DND-41 (cell line): ENCODE results near the gene TMEM42.
"Not testable (repeated sequence)": the region's sequence is repeated elsewhere in the genome, so short reads cannot be mapped to it uniquely, and the experiment has no call there.

Experiments used
- ATAC-seq: fragments of 200-7000 bp; cut with Tn5 transposase; 3 replicates; pipeline ENCODE4 v1.9.1; 2021; ENCODE audit warnings: low read depth; ENCODE audit not compliant: insufficient read depth
- DNase-seq: peaks from one replicate; pipeline ENCODE4 v3.0.0-alpha.2; 2020
- H2AFZ ChIP-seq: 2 replicates; pipeline ENCODE4 v1.6.0; 2012; ENCODE audit warnings: low read depth, low read length
- H3K27ac ChIP-seq: 2 replicates; pipeline ENCODE4 v1.5.1; 2012; ENCODE audit warnings: low read length, inconsistent platforms
- H3K27me3 ChIP-seq: fragments of 200-600 bp; sonication (generic); 2 replicates; pipeline ENCODE4 v1.6.0; 2012; ENCODE audit warnings: low read length, mild to moderate bottlenecking, inconsistent platforms; ENCODE audit not compliant: insufficient read depth, poor library complexity
- H3K36me3 ChIP-seq: 2 replicates; pipeline ENCODE4 v1.5.1; 2012; ENCODE audit warnings: low read length, inconsistent platforms; ENCODE audit not compliant: insufficient read depth
- H3K4me1 ChIP-seq: 2 replicates; pipeline ENCODE4 v1.5.1; 2012; ENCODE audit warnings: mild to moderate bottlenecking, low read length; ENCODE audit not compliant: insufficient read depth
- H3K4me2 ChIP-seq: 2 replicates; pipeline ENCODE4 v1.6.0; 2012; ENCODE audit warnings: mild to moderate bottlenecking, moderate library complexity, low read length, inconsistent platforms; ENCODE audit not compliant: insufficient read depth
- H3K4me3 ChIP-seq, 2 experiments: fragments of 200-600 bp in 1 of 2; shearing (Covaris generic) in 1 of 2; 2 replicates each; pipeline ENCODE4 v1.5.1; 2012 to 2016; ENCODE audit warnings: inconsistent platforms in 2 of 2, low read length in 2 of 2, mild to moderate bottlenecking in 2 of 2, low read depth in 1 of 2, moderate library complexity in 1 of 2
- H3K79me2 ChIP-seq: 2 replicates; pipeline ENCODE4 v1.6.0; 2012; ENCODE audit warnings: low read length, inconsistent platforms; ENCODE audit not compliant: insufficient read depth
- H3K9ac ChIP-seq: 2 replicates; pipeline ENCODE4 v1.6.0; 2012; ENCODE audit warnings: low read depth, mild to moderate bottlenecking, inconsistent platforms, low read length, moderate library complexity
- H3K9me3 ChIP-seq: 2 replicates; pipeline ENCODE4 v1.5.1; 2012; ENCODE audit warnings: low read length, moderate library complexity, mild to moderate bottlenecking, inconsistent platforms; ENCODE audit not compliant: insufficient read depth, severe bottlenecking
- H4K20me1 ChIP-seq: 2 replicates; pipeline ENCODE4 v1.6.0; 2012; ENCODE audit warnings: low read length; ENCODE audit not compliant: insufficient read depth
- EZH2 ChIP-seq: IDR thresholded peaks from 3 replicates; pipeline ENCODE4 v1.6.1; 2012; ENCODE audit warnings: borderline replicate concordance, low read depth, mild to moderate bottlenecking, moderate library complexity, low read length, inconsistent platforms; ENCODE audit not compliant: severe bottlenecking
- TF ChIP-seq, protein P1 (sequence below): IDR thresholded peaks from 2 replicates; pipeline ENCODE4 v1.5.1; 2012; ENCODE audit warnings: borderline replicate concordance, low read length, moderate library complexity, mild to moderate bottlenecking; ENCODE audit not compliant: poor library complexity, severe bottlenecking; ENCODE audit errors: extremely low read depth

Gene TMEM42

DNA sequence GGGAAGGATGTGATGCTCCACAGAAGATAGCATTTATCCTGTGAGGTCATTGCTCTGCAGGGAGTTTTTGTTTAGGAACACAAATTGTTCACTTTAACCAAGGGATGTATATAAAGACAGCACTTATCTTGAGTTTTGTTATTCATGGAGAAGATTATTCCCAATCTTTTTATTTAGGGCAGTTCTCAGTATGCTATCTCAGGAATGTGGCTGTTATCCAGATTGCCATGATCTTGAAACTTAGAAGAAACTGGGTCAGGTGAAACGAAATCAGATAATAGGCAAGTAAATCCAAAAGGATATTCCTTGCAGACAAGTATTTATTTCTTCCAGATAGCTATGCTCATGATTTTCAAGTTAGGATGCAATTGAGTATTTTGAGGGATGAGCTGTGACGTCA is 19.3 kb upstream of the TMEM42 start:
- no peaks in the 10 kb centered on the region for H3K27me3 ChIP-seq
- DNase-seq = no peak
- no peaks in the 10 kb centered on the region for H3K9me3 ChIP-seq
- H3K36me3 ChIP-seq = peaks cover 99% of the 10 kb centered on the region
- H3K27ac ChIP-seq = no peak overlapping the region
- no peaks in the 10 kb centered on the region for H3K4me1 ChIP-seq
- H3K79me2 ChIP-seq = no peaks in the 10 kb centered on the region
- no peak overlapping the region for H3K4me2 ChIP-seq
- H2AFZ ChIP-seq = no peak overlapping the region
- no peak overlapping the region for H3K4me3 ChIP-seq
- no peak for TF ChIP-seq EZH2
- TF ChIP-seq, protein P1, sequence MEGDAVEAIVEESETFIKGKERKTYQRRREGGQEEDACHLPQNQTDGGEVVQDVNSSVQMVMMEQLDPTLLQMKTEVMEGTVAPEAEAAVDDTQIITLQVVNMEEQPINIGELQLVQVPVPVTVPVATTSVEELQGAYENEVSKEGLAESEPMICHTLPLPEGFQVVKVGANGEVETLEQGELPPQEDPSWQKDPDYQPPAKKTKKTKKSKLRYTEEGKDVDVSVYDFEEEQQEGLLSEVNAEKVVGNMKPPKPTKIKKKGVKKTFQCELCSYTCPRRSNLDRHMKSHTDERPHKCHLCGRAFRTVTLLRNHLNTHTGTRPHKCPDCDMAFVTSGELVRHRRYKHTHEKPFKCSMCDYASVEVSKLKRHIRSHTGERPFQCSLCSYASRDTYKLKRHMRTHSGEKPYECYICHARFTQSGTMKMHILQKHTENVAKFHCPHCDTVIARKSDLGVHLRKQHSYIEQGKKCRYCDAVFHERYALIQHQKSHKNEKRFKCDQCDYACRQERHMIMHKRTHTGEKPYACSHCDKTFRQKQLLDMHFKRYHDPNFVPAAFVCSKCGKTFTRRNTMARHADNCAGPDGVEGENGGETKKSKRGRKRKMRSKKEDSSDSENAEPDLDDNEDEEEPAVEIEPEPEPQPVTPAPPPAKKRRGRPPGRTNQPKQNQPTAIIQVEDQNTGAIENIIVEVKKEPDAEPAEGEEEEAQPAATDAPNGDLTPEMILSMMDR = no peak
- ATAC-seq = no peak
- no peak overlapping the region for H3K9ac ChIP-seq
- no peaks in the 10 kb centered on the region for H4K20me1 ChIP-seq

GRCh38 chr3:44845528-44846520 is 15.9 kb upstream of the TMEM42 start:
- Histone ChIP-seq H3K27ac (no peak overlapping the region), H3K36me3 (peaks cover 95% of the 10 kb centered on the region), H3K4me3 (no peak overlapping the region), H3K4me2 (no peak overlapping the region), H4K20me1 (no peaks in the 10 kb centered on the region), H3K9me3 (no peaks in the 10 kb centered on the region), H3K4me1 (no peaks in the 10 kb centered on the region), H3K27me3 (no peaks in the 10 kb centered on the region), H2AFZ (no peak overlapping the region), H3K79me2 (no peaks in the 10 kb centered on the region), H3K9ac (no peak overlapping the region)
- DNase-seq = no peak
- TF ChIP-seq, protein P1 = no peak
- no peak for TF ChIP-seq EZH2
- ATAC-seq = no peak

- no peaks in the 10 kb centered on the region for H3K27me3 ChIP-seq
- H3K79me2 ChIP-seq = no peaks in the 10 kb centered on the region
- TF ChIP-seq EZH2 = no peak
- TF ChIP-seq, protein P1 = no peak
- H3K4me3 ChIP-seq = no peak overlapping the region
- no peaks in the 10 kb centered on the region for H3K9me3 ChIP-seq
- no peak overlapping the region for H3K4me2 ChIP-seq
- DNase-seq (no peak), ATAC-seq (no peak)
- no peak overlapping the region for H3K9ac ChIP-seq
- no peaks in the 10 kb centered on the region for H3K4me1 ChIP-seq
- H3K27ac ChIP-seq = no peak overlapping the region
- H3K36me3 ChIP-seq = peaks cover 95% of the 10 kb centered on the region
- no peak overlapping the region for H2AFZ ChIP-seq
- H4K20me1 ChIP-seq = no peaks in the 10 kb centered on the region
Measured at GRCh38 chr3:44848634-44849033, 13.1 kb upstream of the TMEM42 start.

GRCh38 chr3:44856663-44857062 is 5.0 kb upstream of the TMEM42 start:
- H2AFZ ChIP-seq, H3K79me2 ChIP-seq, ATAC-seq, H4K20me1 ChIP-seq, DNase-seq, H3K27ac ChIP-seq, H3K9ac ChIP-seq, H3K4me2 ChIP-seq, H3K4me3 ChIP-seq, H3K27me3 ChIP-seq, H3K9me3 ChIP-seq, H3K4me1 ChIP-seq: not testable (repeated sequence)
- peaks cover 54% of the 10 kb centered on the region for H3K36me3 ChIP-seq
